Measurements from ENCODE around the gene PDIA5.

PDIA5 gene

GRCh38 chr3:123113889-123114450 is 47.1 kb downstream of the PDIA5 start:
- DNase-seq, result no peak

GRCh38 chr3:123116116-123116515 is 49.3 kb downstream of the PDIA5 start:
- no peak for DNase-seq

- no peak for DNase-seq
These were observed 52.6 kb downstream of the PDIA5 start for GRCh38 chr3:123119388-123119787.

- no peak for DNase-seq
These were observed 53.0 kb downstream of the PDIA5 start for GRCh38 chr3:123119802-123120201.

DNA sequence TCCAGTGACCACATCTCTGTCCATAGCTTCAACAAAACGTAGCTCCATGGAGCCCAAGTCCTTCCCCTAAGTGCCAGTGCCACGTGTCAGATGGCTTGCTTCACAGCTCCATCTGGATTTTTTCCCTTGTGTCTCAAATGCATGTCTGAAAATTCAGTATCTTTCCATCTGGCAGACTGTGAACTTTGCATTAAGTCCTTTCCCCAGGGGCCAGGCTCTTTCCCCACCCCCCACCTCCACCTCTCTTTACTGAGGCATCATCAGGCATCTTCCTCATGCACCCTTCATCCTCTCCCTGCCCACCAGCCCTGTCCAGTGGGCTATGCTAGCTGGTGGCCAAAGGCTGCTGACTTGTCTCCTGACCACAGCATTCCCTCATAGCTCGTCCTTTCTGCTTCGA is 53.7 kb downstream of the PDIA5 start:
- no peak for DNase-seq

- no peak for DNase-seq
These were observed 55.2 kb downstream of the PDIA5 start for GRCh38 chr3:123122057-123122456.

- no peak for DNase-seq
These were observed 55.9 kb downstream of the PDIA5 start for GRCh38 chr3:123122525-123123315.

- DNase-seq, result no peak
These were observed 57.1 kb downstream of the PDIA5 start for GRCh38 chr3:123123716-123124616.

DNA sequence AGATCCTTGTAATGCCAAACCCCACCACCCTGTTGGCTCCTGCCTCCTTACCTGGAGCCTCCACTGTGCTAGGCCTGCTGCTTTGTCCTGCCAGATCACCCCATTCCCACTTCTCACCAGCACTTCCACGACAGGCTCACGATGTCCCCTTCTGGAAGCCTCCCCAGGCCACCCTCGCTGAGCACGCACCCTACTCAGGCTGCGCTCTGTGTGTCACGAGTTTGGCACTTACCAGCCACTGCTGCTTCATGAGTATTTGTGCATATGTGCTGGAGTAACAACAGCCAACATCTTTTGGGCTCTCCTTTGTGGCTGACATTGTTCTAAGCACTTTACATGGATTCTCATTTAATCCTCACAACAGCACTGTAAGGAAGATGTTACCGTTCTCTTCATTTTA is 58.1 kb downstream of the PDIA5 start:
- no peak for DNase-seq

DNA sequence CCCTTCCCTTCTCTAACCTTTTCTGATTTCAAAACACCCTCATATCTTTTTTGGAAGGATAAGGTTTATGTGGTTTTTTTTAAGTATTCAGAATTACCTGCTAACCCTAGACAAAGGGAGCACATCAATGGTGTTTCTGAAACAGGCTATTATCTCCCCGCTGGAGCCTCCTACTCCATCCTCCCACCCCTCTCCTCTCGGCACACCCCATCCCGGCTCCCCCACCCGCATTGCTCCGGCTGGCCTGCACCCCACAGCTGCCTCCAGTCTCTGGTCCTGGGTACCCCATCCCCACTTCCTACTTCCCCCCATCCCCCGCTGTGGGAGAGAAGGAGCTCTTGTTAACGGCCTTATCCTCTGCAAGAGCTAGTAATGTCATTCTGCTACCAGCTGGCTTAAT is 59.2 kb downstream of the PDIA5 start:
- no peak for DNase-seq

DNA sequence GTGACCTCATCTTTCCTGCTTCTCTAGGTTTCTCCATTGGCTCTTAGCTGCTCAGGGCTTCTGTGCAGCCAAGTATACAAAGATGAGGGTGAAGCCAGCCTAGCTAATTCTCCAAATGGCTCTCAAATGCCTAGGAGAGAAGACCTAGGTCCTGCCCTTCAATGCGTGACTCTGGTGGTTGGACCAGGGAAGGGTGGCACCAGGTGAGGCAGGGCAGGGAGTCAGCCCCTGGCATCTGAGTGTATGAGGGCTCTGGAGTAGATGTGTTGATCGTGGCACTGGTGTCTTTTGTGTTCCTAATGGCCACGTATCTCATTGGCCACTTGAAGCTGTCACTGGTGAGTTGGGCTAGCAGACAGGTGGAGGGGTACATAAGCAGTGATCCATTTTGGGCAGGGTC is 59.8 kb downstream of the PDIA5 start:
- DNase-seq, result no peak

- no peak for DNase-seq
These were observed 62.3 kb downstream of the PDIA5 start for GRCh38 chr3:123129092-123129491.

DNA sequence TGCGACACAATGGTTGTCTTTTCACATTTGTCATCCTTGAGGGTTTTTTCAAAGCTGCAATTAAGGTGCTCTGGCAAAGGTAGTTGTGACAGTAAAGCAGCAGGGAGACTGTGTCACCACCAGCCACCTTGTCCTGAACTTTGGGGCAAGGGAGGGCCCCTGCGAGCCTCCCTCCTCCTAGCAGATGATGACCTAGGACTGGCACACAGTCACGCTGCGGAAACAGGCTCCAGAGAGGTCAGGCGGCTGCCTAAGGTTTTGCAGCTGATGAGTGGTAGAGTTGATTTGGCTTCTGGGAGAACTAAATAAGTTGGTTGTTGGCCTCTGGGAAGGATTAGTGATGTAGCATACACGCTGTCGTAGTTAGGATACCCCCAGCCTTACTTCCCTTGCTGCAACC is 62.7 kb downstream of the PDIA5 start:
- no peak for DNase-seq

- no peak for DNase-seq
These were observed 63.4 kb downstream of the PDIA5 start for GRCh38 chr3:123130079-123130750.

DNA sequence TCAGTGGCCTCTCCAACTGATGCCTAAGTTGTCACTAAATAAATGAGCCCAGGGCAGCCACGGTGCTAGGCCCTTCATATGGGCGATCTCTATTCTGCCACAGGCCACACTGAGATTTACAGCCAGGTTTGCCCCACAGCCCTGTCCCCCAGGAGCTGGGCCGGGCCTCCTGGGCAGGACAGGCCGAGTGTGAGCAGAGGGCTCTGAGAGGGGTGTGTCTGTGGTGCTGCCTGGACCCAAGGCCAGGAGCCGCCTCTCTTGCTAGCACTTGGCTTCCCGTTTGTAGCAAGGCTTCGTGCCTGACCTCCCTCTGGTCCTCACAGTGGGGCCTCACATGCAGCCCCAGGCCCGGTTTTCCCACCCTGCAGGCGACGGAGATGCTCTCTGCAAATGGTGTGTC is 67.8 kb downstream of the PDIA5 start:
- no peak for DNase-seq

DNA sequence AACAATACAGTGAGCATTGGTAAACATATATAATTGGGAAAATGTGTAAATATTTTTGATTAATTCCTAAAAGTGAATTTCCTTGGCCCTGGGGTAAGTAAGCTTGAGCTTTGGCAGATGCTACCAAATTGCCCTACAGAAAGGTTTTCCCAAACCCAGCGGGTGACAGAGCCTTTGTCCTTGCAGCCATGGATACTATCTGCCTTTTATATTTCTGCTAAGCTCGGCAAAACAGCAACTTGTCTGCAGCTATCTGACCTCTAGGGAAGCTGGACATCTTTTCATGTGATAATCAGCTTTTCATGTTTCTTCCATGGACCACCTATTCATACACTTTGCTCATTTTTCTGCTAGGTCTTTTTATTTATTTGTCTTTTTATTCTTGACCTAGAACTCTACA is 70.2 kb downstream of the PDIA5 start:
- no peak for DNase-seq

DNA sequence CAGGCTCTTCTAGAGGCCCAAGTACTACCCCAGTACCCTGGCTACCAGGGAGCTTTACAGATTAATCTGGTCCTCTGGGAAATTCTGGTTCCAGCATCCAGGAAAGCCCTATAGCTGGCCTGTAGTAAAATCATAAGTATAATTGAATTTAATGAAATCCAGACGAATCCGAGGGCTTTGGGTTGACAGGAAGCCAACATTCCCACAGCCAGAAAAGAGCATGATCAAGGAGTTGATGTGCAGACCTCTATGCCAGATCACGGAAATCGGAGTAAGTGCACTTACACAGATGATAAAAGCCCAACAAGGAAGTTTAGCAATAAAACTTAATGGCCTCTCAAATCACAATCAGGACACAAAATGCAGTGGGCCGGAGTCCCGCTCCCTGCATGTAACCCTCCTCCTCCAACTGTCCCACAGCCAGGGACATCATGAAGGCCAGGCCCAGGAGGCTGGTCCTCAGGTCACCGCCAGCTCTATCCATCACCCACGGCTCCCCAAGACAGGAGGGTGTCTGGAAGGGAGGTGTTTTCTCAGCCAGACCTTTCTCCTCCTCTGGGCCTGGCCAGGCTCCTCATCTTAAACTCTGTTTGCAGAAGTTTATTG is 72.1 kb downstream of the PDIA5 start:
- DNase-seq, result peak; percentile 52

DNA sequence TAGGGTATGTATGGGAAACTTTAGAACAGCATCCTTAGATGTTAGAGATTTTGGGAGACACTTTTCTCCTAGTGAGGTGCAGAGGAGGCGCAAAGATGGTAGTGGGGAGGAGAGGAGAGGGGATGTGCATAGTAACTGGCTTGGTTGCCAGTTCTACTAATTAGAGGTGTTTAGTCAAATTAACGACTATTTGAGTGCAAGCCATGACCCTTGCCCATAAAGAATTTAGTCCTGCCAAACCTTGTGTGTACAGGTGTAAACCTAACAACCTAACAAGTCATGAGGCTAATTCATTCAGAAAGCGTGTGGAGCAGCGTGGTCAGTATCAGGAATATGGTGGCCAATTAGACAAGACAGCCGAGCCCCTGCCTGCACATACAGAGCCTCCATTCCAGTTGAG is 72.7 kb downstream of the PDIA5 start:
- DNase-seq, result no peak

DNA sequence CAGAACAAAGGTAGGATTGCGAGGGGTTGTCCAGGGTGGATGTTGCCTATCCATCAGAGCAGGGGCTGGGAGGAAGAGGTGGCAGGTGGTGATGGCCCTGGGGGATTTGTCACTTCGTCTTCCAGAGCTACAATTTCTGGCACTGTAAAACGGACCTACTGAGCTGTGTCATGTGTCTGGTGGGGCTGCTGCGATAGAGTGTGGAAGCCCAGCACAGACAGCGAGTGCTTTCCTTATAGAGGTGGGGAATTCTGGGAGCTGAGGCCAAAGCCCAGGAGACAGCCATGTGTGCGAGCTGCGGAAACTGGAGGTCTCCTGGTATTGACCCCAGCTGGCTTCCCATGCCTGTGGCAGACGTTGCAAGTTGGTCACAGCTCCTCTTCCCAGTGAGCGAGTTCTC is 73.7 kb downstream of the PDIA5 start:
- no peak for DNase-seq

DNA sequence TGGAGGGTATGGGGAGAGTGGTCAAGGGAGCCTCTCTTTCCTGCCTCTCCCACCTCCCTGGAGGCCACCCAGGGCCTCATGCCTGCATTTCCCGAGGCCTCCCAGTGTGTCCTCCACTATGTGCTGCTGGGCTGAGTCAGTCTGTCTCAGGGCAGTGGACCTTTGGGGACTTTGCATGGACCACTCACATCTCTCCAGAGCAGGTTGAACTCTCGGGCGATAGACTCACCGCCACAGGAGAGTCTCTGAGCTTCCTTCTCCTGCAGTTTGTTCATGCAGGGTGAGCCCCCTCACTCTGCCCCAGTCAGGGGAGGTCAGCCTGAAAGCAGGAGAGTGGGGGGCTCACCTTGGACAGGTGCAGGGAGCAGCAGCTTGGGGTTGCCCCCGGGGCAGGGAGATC is 74.5 kb downstream of the PDIA5 start:
- DNase-seq, result no peak

DNA sequence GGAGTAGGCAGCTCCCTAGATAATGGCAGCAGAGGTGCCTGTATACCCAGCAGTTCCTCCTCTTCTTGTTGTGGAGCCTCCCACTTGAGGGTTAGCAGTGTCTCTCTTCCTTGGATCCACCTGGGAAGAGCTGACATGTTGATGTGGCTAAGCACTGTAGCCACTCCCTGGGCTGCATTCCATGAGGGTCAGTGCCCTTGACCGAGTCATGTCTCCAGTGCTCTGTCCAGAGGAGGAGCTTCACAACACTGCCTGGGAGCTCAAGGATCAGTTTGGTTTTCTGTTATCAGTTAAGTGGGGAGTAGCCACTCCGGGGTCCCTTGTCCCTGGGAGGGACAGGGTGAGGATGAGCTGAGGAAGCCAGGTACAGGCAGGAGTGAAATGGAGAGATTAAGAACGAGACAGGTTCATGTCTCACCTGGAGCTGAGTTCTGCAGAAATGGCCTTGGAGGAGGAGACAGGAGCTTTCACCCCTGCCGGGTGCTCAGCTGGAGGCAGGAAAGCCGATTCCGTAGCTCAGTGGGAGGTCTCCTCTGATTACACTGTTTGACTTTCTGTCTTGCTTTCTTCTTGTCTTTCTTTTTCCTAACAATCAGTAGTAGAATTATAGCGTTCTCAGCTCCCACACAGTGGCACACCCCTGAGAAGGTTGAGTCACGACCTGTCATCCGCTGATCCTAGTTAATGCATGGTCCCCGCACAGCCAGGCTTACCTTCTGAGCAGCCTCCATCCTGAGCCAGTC is 77.0 kb downstream of the PDIA5 start:
- peak; percentile 28 for DNase-seq

All from right kidney (tissue), 1 donor.